Tibial nerve (tissue), 4 donors: ENCODE measurements around the gene IRF8.

ENCODE experiments used
- EP300 ChIP-seq, 2 donors: sonication (generic); formaldehyde crosslinking; IDR thresholded peaks; one replicate each; pipeline ENCODE4 v1.6.1; 2017; ENCODE audit warnings: antibody characterized with exemption in 2 of 2, mild to moderate bottlenecking in 1 of 2
- TF ChIP-seq, protein P1 (sequence below), 5 experiments: fragments of 200-600 bp in 3 of 5; fragments of 450-650 bp in 2 of 5; sonication (generic) in 3 of 5; IDR thresholded peaks; one replicate each; pipeline ENCODE4 v1.5.1; 2016 to 2019; ENCODE audit warnings: antibody characterized with exemption in 5 of 5, mild to moderate bottlenecking in 3 of 5, moderate library complexity in 2 of 5

DNA sequence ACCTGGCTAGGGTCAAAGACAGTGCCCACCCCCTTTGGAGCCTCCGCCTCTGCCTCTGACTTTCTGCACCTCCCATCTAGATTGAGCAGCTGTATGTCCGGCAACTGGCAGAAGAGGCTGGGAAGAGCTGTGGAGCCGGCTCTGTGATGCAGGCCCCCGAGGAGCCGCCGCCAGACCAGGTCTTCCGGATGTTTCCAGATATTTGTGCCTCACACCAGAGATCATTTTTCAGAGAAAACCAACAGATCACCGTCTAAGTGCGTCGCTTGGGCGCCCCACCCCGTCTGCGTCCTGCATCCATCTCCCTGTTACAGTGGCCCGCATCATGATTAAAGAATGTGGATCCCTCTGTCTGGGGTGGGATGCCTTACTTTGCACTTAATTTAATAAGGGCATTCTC lies 22.1 kb downstream of the IRF8 start:
- TF ChIP-seq, protein P1, sequence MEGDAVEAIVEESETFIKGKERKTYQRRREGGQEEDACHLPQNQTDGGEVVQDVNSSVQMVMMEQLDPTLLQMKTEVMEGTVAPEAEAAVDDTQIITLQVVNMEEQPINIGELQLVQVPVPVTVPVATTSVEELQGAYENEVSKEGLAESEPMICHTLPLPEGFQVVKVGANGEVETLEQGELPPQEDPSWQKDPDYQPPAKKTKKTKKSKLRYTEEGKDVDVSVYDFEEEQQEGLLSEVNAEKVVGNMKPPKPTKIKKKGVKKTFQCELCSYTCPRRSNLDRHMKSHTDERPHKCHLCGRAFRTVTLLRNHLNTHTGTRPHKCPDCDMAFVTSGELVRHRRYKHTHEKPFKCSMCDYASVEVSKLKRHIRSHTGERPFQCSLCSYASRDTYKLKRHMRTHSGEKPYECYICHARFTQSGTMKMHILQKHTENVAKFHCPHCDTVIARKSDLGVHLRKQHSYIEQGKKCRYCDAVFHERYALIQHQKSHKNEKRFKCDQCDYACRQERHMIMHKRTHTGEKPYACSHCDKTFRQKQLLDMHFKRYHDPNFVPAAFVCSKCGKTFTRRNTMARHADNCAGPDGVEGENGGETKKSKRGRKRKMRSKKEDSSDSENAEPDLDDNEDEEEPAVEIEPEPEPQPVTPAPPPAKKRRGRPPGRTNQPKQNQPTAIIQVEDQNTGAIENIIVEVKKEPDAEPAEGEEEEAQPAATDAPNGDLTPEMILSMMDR (IDR thresholded peaks at IDR 0.05) = no peak
- no peak for TF ChIP-seq EP300 (IDR thresholded peaks at IDR 0.05)
